Activated CD8-positive, alpha-beta memory T cell treated with anti-CD3 and anti-CD28 coated beads, Interleukin-2, amount 50 U/mL, for 24 hours (primary cell): ENCODE results near the gene PRR20G.
"Not testable (repeated sequence)": the region's sequence is repeated elsewhere in the genome, so short reads cannot be mapped to it uniquely, and the experiment has no call there.

Source experiments
- DNase-seq: peaks from one replicate; pipeline ENCODE4 v3.0.0-alpha.2; 2020; ENCODE audit errors: extremely low read depth

PRR20G gene

DNA sequence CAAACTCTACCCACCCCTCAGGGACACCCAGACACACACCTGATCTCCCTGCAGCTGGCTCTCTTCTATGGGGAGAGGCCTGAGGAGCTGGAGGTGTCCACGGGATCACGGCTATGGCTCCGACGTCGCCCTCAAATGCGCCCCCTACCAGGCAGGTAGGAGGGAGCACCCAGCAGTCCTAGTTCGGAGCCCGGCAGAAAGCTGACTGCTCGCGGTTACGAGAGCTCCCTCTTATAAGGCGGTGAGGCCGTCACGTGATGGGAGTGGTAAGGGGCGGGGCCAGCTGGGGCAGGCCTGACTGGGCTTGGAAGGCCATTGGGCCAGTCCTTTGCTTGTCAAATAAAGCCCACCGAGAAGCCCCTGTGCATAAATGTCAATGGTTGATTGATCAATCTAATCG lies at the start of gene PRR20G:
Gene PRR20G, minus strand, starts transcription at position 207 of the 400 bp plus-strand sequence. CDS start 681 bp downstream, outside the sequence.
- no peak for DNase-seq

DNA sequence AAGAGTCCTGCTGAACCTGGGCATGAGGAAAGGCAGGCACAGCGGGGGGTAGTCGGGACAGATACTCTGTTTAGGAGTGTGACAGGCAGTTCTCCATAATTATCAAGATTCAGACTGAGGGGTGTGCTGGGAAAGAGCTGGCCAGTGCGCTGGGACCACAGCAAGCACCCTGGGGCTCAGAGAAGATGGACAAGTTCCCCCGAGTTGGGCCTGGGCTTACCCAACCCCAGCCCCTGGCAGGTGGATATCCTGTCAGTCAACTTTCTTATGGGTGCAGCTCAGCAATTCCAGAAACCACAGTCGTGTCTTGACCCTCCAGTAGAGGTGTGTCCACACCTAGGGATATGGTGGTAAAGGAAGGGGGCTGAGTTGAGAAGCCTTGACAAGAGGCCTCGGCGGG lies 49.2 kb upstream of the PRR20G start:
- no peak for DNase-seq

- no peak for DNase-seq
Observed at GRCh38 chr3:127336101-127336500, 48.3 kb upstream of the PRR20G start.

GRCh38 chr3:127330385-127330784 lies 42.5 kb upstream of the PRR20G start:
- no peak for DNase-seq

GRCh38 chr3:127329631-127330285 lies 41.9 kb upstream of the PRR20G start:
- DNase-seq: no peak

DNA sequence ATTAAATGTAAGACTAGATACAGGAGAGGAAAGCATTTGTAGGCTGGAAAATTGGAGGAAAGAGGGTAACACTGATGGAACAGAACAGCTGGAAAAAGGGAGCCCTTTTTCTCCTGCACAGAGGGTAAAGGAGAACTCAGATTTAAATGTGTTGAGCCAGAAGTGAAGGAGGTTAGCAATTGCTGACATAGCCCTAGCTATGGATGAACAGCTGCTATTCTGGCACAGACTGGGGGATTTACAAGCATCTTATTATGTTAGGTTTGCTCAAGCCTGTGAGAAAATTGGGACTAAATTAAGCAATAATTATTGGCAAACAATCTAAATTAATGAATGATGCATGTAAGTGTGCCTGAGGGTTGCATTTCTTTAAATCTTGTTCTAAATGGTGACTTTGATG lies 40.6 kb upstream of the PRR20G start:
- DNase-seq: no peak

DNA sequence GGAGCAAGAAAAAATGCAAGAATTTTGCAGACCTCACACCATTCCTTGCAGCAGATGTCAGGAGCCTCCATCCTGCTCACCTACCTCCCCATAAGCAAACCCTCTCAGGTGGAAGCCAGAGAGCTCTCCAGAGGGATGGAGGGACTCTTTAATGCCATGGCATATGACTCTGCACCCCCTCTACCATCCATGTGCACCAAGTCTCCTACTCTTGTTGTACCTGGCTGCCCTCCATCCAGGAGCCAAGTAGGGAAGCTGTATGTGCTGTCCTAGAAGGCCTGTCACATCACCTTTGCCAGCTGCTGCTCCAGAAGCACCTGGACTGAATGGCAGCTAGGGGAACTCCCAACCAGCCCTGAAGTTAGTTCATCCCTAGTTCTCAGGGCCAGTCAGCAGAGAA lies 38.5 kb upstream of the PRR20G start:
- DNase-seq: no peak

GRCh38 chr3:127325629-127325961 lies 37.7 kb upstream of the PRR20G start:
- DNase-seq: no peak

DNA sequence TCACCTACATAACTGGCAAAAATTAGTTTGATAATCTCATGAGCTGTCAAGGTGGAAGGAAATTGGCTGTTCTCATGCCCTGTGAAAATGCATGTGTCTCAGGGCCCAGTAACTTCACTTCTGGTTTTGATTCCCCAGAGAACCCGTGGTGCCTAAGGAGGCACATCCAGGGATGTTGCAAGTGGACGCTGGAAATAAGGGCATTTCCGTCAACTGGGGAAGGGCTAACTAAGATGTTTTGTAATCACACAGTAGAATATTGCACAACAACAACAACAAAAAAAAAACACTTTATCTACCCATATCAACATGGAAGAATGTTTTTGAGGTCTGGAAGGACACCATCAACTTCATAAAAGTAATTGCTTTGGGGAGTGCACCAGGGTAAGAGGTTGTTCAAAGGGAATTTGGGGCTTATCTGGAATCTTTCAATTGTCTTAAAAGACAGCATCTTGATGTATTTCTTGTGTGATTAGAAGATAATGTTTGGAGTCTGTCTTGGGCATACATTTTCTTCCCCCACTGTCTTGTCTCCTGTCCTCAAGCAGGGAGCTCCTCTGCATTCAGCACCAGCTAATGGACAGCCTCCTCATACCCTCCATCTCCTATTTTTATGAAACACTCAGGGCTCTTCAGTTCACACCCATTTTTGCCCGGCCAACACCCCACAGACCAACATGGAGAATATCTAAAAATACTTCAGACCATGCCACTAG lies 37.2 kb upstream of the PRR20G start:
- DNase-seq: no peak

- DNase-seq: no peak
Observed at GRCh38 chr3:127324076-127324475, 36.2 kb upstream of the PRR20G start.

GRCh38 chr3:127323581-127323980 lies 35.7 kb upstream of the PRR20G start:
- no peak for DNase-seq

DNA sequence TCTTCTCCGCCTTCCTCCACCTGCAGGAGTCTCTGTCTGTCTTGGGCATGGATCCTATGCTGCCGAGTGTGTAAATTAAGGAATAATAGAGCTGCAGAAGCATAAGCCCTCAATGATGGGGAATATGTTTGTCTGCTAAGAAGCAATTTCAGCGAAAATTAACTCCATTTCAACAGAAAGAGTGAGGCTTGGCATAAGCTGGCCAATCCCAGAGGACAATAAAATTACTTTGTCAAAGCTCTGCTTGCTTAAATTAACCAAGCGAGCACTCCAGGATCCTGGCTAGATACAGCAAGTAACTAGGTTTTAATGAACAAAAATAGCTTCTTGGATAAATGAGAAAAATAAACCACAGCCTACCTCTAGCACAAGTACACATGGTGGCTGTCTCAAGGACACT lies 33.5 kb upstream of the PRR20G start:
- no peak for DNase-seq

GRCh38 chr3:127320529-127321121 lies 32.8 kb upstream of the PRR20G start:
- no peak for DNase-seq

GRCh38 chr3:127316685-127317084 lies 28.8 kb upstream of the PRR20G start:
- DNase-seq: no peak

DNA sequence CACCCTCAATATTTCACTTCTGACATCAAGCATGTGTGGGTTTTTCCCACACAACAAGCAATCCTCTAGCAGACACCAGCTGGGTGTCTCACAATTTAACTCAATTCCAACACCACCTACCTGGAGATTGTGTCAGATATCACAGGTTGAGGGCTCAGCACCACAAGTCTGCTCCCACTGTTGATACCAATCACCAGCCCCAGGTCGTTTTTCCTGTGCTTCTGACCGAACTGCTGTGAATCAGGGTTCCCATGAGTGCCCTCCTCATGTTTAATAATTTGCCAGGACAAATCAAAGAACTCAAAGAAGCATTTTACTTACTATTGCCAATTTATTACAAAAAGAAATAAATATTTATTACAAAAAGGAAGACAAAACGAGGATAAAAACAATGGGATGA lies 25.0 kb upstream of the PRR20G start:
- no peak for DNase-seq

DNA sequence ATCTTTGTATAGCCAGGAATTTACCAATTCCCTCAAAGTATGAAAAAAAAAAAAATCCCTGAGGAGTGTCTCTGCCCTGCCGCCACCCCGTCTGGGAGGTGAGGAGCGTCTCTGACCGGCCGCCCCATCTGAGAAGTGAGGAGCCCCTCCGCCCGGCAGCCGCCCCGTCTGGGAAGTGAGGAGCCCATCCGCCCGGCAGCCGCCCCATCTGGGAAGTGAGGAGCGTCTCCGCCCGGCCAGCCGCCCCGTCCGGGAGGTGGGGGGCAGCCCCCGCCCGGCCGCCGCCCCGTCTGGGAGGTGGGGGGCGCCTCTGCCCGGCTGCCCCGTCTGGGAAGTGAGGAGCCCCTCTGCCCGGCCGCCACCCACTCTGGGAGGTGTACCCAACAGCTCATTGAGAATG lies 21.0 kb upstream of the PRR20G start:
- not testable (repeated sequence) for DNase-seq

- no peak for DNase-seq
Observed at GRCh38 chr3:127307916-127308315, 20.1 kb upstream of the PRR20G start.

DNA sequence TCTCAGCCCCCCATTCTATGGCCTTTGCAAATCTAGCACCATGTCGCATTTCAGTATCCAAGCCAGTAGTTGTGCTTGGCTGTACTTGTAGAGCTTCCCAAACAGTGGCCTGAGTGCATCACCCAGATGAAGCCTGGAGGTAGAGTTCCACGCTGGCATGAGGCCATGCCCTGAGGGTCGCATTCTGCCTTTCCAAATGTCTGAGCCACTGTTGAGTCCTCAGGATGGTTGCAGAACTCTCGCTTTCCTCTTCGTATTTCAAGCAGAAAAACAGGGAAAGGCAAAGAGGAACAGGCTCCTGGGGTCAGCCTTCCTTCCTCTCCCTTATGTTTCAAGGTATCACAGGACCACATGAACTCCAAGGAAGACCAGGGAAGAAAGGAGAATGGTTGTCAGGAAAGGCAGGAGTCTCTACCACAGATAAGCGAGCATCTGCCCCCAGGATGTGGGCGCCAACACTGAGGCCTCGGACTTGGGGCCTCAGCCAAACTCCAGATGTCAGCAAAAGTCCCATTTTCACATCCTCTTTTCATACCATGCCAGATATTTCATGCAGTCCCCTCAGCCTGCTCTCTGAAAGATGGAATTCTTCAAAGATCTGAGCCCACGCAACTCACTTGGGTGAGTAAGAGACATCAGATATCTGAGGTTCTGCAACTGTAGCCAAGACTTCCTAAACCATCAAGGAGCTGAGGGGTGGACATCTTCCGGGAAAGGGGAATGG lies 19.4 kb upstream of the PRR20G start:
- DNase-seq: no peak

DNA sequence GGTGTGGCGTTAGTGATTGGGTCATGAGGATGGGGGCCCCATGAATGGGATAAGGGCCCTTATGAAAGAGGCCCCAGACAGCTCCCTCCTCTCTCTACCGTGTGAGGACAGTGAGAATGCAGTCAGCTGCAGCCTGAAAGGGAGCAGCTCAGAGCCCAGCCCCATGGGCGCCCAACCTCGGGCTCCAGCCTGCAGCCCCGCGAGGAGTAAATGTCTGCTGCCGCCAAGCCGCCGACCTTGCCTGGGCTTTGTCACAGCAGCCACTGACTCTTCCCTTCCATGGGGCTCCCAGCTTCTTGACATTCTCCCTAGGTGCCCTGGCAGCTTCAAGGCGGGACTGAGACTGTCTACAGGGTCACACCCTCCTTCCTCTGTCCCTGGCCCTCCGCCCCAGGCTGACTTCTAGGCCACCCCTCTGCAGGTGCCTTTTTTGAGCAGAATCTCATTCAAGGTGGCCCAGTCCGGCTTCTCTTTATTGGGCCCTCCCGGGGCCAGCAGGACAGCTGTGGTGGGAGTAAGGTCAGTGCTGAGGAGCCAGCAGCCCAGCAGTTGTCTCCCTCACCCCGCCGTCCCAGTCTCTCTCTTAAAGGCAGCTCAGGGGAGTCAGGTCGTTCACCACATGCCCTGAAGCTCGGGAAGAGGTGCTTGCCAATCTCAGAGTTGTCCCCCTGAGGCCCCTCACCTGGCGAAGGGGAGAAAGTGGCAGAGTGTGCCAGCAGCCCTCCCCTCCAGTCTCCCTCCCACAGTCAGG lies 18.7 kb upstream of the PRR20G start:
- no peak for DNase-seq

GRCh38 chr3:127305499-127306060 lies 17.7 kb upstream of the PRR20G start:
- DNase-seq: no peak

DNA sequence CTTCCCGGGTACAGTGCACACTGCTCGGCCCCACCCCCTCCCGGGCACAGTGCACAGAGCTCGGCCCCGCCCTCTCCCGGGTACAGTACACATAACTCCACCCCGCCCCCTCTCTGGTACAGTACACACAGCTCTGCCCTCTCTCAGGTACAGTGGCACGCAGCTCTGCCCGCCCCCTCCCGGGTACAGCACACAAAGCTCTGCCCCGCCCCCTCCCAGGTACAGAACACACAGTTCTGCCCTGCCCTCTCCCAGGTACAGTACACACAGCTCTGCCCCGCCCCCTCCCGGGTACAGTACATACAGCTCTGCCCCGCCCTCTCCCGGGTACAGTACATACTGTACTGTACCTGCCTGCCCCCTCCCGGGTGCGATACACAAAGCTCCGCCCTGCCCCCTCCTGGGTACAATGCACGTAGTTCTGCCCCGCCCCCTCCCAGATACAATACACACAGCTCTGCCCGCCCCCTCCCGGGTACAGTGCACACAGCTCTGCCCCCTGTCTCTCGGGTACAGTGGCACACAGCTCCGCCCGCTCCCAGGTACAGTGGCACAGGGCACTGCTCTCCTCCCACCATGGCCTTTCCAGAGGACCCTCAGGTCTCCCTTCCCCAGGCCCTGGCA lies 16.4 kb upstream of the PRR20G start:
- no peak for DNase-seq
